HEK293 (cell line): ENCODE measurements around the gene SPEF1.

Experiments used
- FEZF1 ChIP-seq: fragments of 450-650 bp; formaldehyde crosslinking; IDR thresholded peaks from 2 replicates; pipeline ENCODE4 v1.5.1; 2016; ENCODE audit warnings: missing biosample characterization, missing genetic modification characterization
- KLF1 ChIP-seq: fragments of 450-650 bp; formaldehyde crosslinking; IDR thresholded peaks from 2 replicates; pipeline ENCODE4 v1.5.1; 2016; ENCODE audit warnings: missing biosample characterization, missing genetic modification characterization
- PRDM2 ChIP-seq: fragments of 450-650 bp; formaldehyde crosslinking; IDR thresholded peaks from 2 replicates; pipeline ENCODE4 v1.5.1; 2016; ENCODE audit warnings: missing biosample characterization, missing genetic modification characterization, borderline replicate concordance
- WT1 ChIP-seq: fragments of 450-650 bp; formaldehyde crosslinking; IDR thresholded peaks from 2 replicates; pipeline ENCODE4 v1.5.1; 2016; ENCODE audit warnings: missing biosample characterization, missing genetic modification characterization
- YY2 ChIP-seq: fragments of 450-650 bp; formaldehyde crosslinking; IDR thresholded peaks from 2 replicates; pipeline ENCODE4 v1.5.1; 2016; ENCODE audit warnings: missing biosample characterization, missing genetic modification characterization
- ZFP37 ChIP-seq: fragments of 450-650 bp; formaldehyde crosslinking; IDR thresholded peaks from 2 replicates; pipeline ENCODE4 v1.5.1; 2016; ENCODE audit warnings: missing biosample characterization, missing genetic modification characterization
- ZIC2 ChIP-seq: fragments of 450-650 bp; formaldehyde crosslinking; IDR thresholded peaks from 2 replicates; pipeline ENCODE4 v1.5.1; 2016; ENCODE audit warnings: missing biosample characterization, missing genetic modification characterization
- ZNF114 ChIP-seq: fragments of 450-650 bp; formaldehyde crosslinking; IDR thresholded peaks from 2 replicates; pipeline ENCODE4 v1.5.0; 2017; ENCODE audit warnings: missing biosample characterization, missing genetic modification characterization
- ZNF121 ChIP-seq: fragments of 450-650 bp; formaldehyde crosslinking; IDR thresholded peaks from 2 replicates; pipeline ENCODE4 v1.5.1; 2016; ENCODE audit warnings: missing biosample characterization, missing genetic modification characterization
- ZNF148 ChIP-seq: fragments of 450-650 bp; formaldehyde crosslinking; IDR thresholded peaks from 2 replicates; pipeline ENCODE4 v1.5.0; 2017; ENCODE audit warnings: missing biosample characterization, missing genetic modification characterization, borderline replicate concordance
- ZNF248 ChIP-seq: fragments of 450-650 bp; formaldehyde crosslinking; IDR thresholded peaks from 2 replicates; pipeline ENCODE4 v1.5.1; 2017; ENCODE audit warnings: missing biosample characterization, missing genetic modification characterization
- ZNF280D ChIP-seq: fragments of 450-650 bp; formaldehyde crosslinking; IDR thresholded peaks from 2 replicates; pipeline ENCODE4 v1.5.1; 2016; ENCODE audit warnings: missing biosample characterization, missing genetic modification characterization
- ZNF341 ChIP-seq: fragments of 450-650 bp; formaldehyde crosslinking; IDR thresholded peaks from 2 replicates; pipeline ENCODE4; 2016; ENCODE audit warnings: low read depth, missing biosample characterization, missing genetic modification characterization
- ZNF398 ChIP-seq: fragments of 450-650 bp; formaldehyde crosslinking; IDR thresholded peaks from 2 replicates; pipeline ENCODE4 v1.5.1; 2017; ENCODE audit warnings: missing biosample characterization, missing genetic modification characterization
- ZNF404 ChIP-seq: fragments of 450-650 bp; formaldehyde crosslinking; IDR thresholded peaks from 2 replicates; pipeline ENCODE4 v1.5.1; 2017; ENCODE audit warnings: missing biosample characterization, missing genetic modification characterization
- ZNF548 ChIP-seq: fragments of 450-650 bp; formaldehyde crosslinking; IDR thresholded peaks from 2 replicates; pipeline ENCODE4 v1.5.1; 2016; ENCODE audit warnings: missing biosample characterization, missing genetic modification characterization
- ZNF561 ChIP-seq: fragments of 450-650 bp; IDR thresholded peaks from 2 replicates; pipeline ENCODE4 v1.5.1; 2018; ENCODE audit warnings: missing biosample characterization, missing genetic modification characterization, borderline replicate concordance
- ZNF610 ChIP-seq: fragments of 450-650 bp; formaldehyde crosslinking; IDR thresholded peaks from 2 replicates; pipeline ENCODE4 v1.5.1; 2016; ENCODE audit warnings: missing biosample characterization, missing genetic modification characterization, borderline replicate concordance
- ZNF624 ChIP-seq: fragments of 450-650 bp; formaldehyde crosslinking; IDR thresholded peaks from 2 replicates; pipeline ENCODE4 v1.5.1; 2017; ENCODE audit warnings: missing biosample characterization, missing genetic modification characterization
- ZNF658 ChIP-seq: fragments of 450-650 bp; formaldehyde crosslinking; IDR thresholded peaks from 2 replicates; pipeline ENCODE4; 2016; ENCODE audit warnings: missing biosample characterization, missing genetic modification characterization
- TF ChIP-seq, protein P1 (sequence below): fragments of 450-650 bp; formaldehyde crosslinking; IDR thresholded peaks from 2 replicates; pipeline ENCODE4 v1.5.1; 2016; ENCODE audit warnings: missing biosample characterization, missing genetic modification characterization
- TF ChIP-seq, protein P2 (sequence below): fragments of 450-650 bp; formaldehyde crosslinking; IDR thresholded peaks from 2 replicates; pipeline ENCODE4 v1.5.1; 2017; ENCODE audit warnings: missing biosample characterization, mild to moderate bottlenecking, missing genetic modification characterization, moderate library complexity

Gene SPEF1

GRCh38 chr20:3796477-3797225 lies 15.4 kb upstream of the SPEF1 start (continued):
- TF ChIP-seq ZNF148 (tag by site-specific recombination) (no peak), FEZF1 (no peak), ZIC2 (tag by site-specific recombination) (peak; percentile 92), ZNF624 (tag by site-specific recombination) (no peak), ZNF548 (tag by site-specific recombination) (no peak), ZNF610 (tag by site-specific recombination) (no peak), ZNF248 (tag by site-specific recombination) (no peak), ZNF398 (tag by site-specific recombination) (peak; percentile 56), ZNF114 (tag by site-specific recombination) (no peak), PRDM2 (tag by site-specific recombination) (no peak), ZNF561 (0 out of 2 replicates have a peak, but pooled peaks have one; percentile 23), ZNF341 (tag by site-specific recombination) (peak; percentile 50; the same call in 1 of the 2 replicates), WT1 (tag by site-specific recombination) (no peak), ZNF404 (tag by site-specific recombination) (no peak), ZNF280D (tag by site-specific recombination) (no peak), KLF1 (tag by site-specific recombination) (peak; percentile 43; the same call in 1 of the 2 replicates), YY2 (tag by site-specific recombination) (peak; percentile 36; the same call in 1 of the 2 replicates), ZFP37 (tag by site-specific recombination) (no peak), ZNF658 (tag by site-specific recombination) (no peak), ZNF121 (tag by site-specific recombination) (peak; percentile 68; the same call in 1 of the 2 replicates)
- TF ChIP-seq, protein P1, sequence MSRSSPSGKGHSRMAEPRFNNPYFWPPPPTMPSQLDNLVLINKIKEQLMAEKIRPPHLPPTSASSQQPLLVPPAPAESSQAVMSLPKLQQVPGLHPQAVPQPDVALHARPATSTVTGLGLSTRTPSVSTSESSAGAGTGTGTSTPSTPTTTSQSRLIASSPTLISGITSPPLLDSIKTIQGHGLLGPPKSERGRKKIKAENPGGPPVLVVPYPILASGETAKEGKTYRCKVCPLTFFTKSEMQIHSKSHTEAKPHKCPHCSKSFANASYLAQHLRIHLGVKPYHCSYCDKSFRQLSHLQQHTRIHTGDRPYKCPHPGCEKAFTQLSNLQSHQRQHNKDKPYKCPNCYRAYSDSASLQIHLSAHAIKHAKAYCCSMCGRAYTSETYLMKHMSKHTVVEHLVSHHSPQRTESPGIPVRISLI (tag by site-specific recombination): no peak
- TF ChIP-seq, protein P2, sequence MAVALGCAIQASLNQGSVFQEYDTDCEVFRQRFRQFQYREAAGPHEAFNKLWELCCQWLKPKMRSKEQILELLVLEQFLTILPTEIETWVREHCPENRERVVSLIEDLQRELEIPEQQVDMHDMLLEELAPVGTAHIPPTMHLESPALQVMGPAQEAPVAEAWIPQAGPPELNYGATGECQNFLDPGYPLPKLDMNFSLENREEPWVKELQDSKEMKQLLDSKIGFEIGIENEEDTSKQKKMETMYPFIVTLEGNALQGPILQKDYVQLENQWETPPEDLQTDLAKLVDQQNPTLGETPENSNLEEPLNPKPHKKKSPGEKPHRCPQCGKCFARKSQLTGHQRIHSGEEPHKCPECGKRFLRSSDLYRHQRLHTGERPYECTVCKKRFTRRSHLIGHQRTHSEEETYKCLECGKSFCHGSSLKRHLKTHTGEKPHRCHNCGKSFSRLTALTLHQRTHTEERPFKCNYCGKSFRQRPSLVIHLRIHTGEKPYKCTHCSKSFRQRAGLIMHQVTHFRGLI (tag by site-specific recombination): peak; percentile 79
